Loucy (cell line): ENCODE results near the gene MYL11.

Experiments
- CTCF ChIP-seq: fragments of 200-600 bp; sonication (generic); conservative IDR thresholded peaks from 2 replicates; pipeline ENCODE4 v1.5.1; 2014; ENCODE audit warnings: mild to moderate bottlenecking, antibody characterized with exemption, low read length
- EZH2phosphoT487 ChIP-seq: fragments of 200-600 bp; IDR thresholded peaks from 2 replicates; pipeline ENCODE4 v1.6.1; 2018; ENCODE audit warnings: antibody characterized with exemption, mild to moderate bottlenecking, moderate library complexity, borderline replicate concordance

DNA sequence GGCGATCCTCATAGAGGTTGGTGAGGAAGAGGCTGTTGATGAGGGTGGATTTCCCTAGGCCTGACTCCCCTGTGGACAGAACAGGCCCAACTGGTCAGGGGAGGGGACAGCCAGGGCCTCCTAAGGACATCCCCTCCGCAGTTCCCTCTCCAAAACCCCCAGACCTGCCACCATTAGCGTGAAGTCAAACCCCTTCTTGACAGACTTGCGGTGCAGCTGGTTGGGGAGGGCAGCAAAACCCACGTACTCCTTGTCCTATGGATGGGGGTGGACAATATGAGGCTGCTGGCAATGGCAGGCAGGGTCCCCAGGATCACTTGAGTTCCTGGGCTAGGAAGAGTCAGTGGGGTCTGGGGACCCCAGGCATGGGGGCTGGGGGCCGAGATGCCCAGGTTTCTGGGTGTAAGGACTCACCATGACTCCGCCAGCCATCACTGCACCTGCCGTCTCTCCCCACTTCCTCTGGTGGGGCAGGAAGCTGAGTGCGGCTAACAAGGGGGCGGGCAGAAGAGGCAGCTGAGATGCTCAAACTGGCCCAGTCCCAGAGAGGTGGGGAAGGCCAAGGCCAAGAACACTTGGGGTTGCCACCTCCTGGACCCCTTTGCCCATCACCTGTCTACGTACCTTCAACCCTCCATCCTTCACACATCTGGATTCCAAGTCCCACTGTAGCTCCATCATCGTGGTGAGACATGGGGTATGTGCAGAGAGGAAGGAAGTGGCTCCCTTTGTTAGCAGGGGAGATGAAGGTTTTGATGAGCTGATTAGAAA is 7.7 kb downstream of the MYL11 start, which contains the start of gene SEPTIN1:
- no peak for TF ChIP-seq CTCF
- TF ChIP-seq EZH2phosphoT487 = no peak
